ENCODE results near the gene OMA1.

DNA sequence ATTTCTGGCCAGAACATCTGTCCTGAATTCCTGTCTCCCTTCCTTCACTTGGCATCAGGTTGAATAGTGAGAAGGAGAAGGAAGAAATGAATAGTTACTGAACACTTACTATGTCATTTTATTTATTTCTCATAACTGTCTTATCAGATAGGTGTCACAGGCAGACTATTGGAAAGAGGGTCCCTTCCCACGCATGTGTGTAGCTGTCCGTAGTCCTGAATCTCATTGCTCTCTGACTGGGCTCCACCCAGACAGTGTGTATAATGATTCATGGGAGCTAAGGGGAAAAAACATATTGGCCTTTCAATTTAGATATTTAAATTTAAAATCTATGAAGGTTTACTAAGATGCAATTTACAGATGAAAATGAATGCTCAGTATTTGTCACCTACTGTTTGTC is 86.1 kb downstream of the OMA1 start:
- TF ChIP-seq, protein P1, sequence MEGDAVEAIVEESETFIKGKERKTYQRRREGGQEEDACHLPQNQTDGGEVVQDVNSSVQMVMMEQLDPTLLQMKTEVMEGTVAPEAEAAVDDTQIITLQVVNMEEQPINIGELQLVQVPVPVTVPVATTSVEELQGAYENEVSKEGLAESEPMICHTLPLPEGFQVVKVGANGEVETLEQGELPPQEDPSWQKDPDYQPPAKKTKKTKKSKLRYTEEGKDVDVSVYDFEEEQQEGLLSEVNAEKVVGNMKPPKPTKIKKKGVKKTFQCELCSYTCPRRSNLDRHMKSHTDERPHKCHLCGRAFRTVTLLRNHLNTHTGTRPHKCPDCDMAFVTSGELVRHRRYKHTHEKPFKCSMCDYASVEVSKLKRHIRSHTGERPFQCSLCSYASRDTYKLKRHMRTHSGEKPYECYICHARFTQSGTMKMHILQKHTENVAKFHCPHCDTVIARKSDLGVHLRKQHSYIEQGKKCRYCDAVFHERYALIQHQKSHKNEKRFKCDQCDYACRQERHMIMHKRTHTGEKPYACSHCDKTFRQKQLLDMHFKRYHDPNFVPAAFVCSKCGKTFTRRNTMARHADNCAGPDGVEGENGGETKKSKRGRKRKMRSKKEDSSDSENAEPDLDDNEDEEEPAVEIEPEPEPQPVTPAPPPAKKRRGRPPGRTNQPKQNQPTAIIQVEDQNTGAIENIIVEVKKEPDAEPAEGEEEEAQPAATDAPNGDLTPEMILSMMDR (IDR thresholded peaks at IDR 0.05; ENCODE audit: low read depth, low read length, poor library complexity, severe bottlenecking) = no peak
- TF ChIP-seq EZH2phosphoT487 (IDR thresholded peaks at IDR 0.05; ENCODE audit: borderline replicate concordance, low read length) = no peak
